Mucosa of descending colon (tissue), 3 donors: ENCODE measurements around the gene RASAL3. TPM values are rescaled to one million over a fixed set of nuclear protein-coding genes. Genes with fewer than 3 reads are reported as not detected.

ENCODE experiments used
- ATAC-seq: fragments of 200-7000 bp; cut with Tn5 transposase; one replicate; pipeline ENCODE4 v1.9.1; 2020; ENCODE audit warnings: mild to moderate bottlenecking, moderate library complexity
- DNase-seq, 3 donors: peaks; one replicate each; pipeline ENCODE4 v3.0.0-alpha.2; 2020
- H3K36me3 ChIP-seq: fragments of 200-600 bp; one replicate; pipeline ENCODE4 v1.8.0; 2021; ENCODE audit warnings: low read depth, mild to moderate bottlenecking
- H3K4me1 ChIP-seq: fragments of 200-600 bp; one replicate; pipeline ENCODE4 v1.8.0; 2021; ENCODE audit warnings: low read depth, mild to moderate bottlenecking
- H3K4me3 ChIP-seq: fragments of 200-600 bp; one replicate; pipeline ENCODE4 v1.8.0; 2021; ENCODE audit warnings: mild to moderate bottlenecking
- H3K9me3 ChIP-seq: fragments of 200-600 bp; one replicate; pipeline ENCODE4 v1.8.0; 2021; ENCODE audit warnings: mild to moderate bottlenecking
- CTCF ChIP-seq: fragments of 200-600 bp; IDR thresholded peaks from one replicate; pipeline ENCODE4 v1.8.0; 2022; ENCODE audit warnings: antibody characterized with exemption, mild to moderate bottlenecking
- intact Hi-C, 2 donors: fragments of 100-400 bp; cut with DNase I in 1 of 2; cut with micrococcal nuclease in 1 of 2; formaldehyde crosslinking; loops; one replicate each; pipeline versions ENCODE4 v1.11.0 to v1.11.1; 2022; cut with DNase I, micrococcal nuclease
- long read RNA-seq, 2 donors: library from polyadenylated mRNA; unstranded; transcript quantifications; one replicate each; pipeline ENCODE4 v2.0.0, GENCODE V29; 2019 to 2021
- total RNA-seq, 3 donors: library from RNA; stranded (reverse); fragmentation: NEBNext Ultra II Directional in 2 of 3; extraction: Animal tissue kit (Norgen Biotek cat#: 25700) in 2 of 3; gene quantifications; one replicate each; pipeline versions ENCODE4 v1.2.1 to v1.2.4, GENCODE V29; 2021 to 2023
- donor health status: DM: no; HTN: no; CAD: no; lungs with moderate emphysema.
- donor health status: DM: no; HTN: no; CAD: no.
- donor health status: DM: no; HTN: yes; CAD: no.

RASAL3 gene
- 1 to 10 TPM; 4.0 to 5.2 (median 5.1) TPM for total RNA-seq
- long read RNA-seq, donor 1, partial matches to known transcripts: 4 of 9 reads
- long read RNA-seq, donor 1, other reads (novel, unspliced or antisense): 3 of 9 reads
- long read RNA-seq, donor 2, partial matches to known transcripts: 3 of 6 reads
- long read RNA-seq, donor 2, other reads (novel, unspliced or antisense): 2 of 6 reads

- Histone ChIP-seq H3K4me3 (peak within 1 kb of the TSS; percentile 6), H3K9me3 (no peaks in the 10 kb centered on the region), H3K4me1 (no peaks in the 10 kb centered on the region), H3K36me3 (no peaks in the 10 kb centered on the region)
- intact Hi-C loops: no loop called here
- ATAC-seq (peak; percentile 79), DNase-seq (peak; percentile 40 to 85 (median 61))
- TF ChIP-seq CTCF: no peak
Observed at GRCh38 chr19:15464394-15465385, at the start of gene RASAL3. Gene RASAL3, minus strand, starts transcription at chr19:15464544. Its CDS starts 186 bp downstream, at chr19:15464358.

GRCh38 chr19:15511671-15512424 lies 47.5 kb upstream of the RASAL3 start:
- peaks cover 3% of the 10 kb centered on the region for H3K9me3 ChIP-seq
- ATAC-seq: no peak
- no peaks in the 10 kb centered on the region for H3K4me1 ChIP-seq
- no peak for TF ChIP-seq CTCF
- DNase-seq: no peak
- no peak overlapping the region for H3K4me3 ChIP-seq
- intact Hi-C loops: no loop called here
- no peaks in the 10 kb centered on the region for H3K36me3 ChIP-seq

- Histone ChIP-seq H3K9me3 (no peaks in the 10 kb centered on the region), H3K4me1 (no peaks in the 10 kb centered on the region), H3K36me3 (no peaks in the 10 kb centered on the region), H3K4me3 (no peak within 1 kb of the TSS)
- intact Hi-C loops: no loop called here
- ATAC-seq (peak; percentile 10), DNase-seq (no peak)
- no peak for TF ChIP-seq CTCF
Observed at GRCh38 chr19:15508035-15508710, 43.8 kb upstream of the RASAL3 start, which contains the start of gene CYP4F22. Gene CYP4F22, plus strand, starts transcription at chr19:15508525. Its CDS starts 16,812 bp downstream, at chr19:15525337.

GRCh38 chr19:15507068-15508034 lies 43.0 kb upstream of the RASAL3 start:
- ATAC-seq (no peak), DNase-seq (no peak)
- Histone ChIP-seq H3K4me3 (no peak overlapping the region), H3K36me3 (no peaks in the 10 kb centered on the region), H3K4me1 (no peaks in the 10 kb centered on the region), H3K9me3 (no peaks in the 10 kb centered on the region)
- intact Hi-C loops: no loop called here
- no peak for TF ChIP-seq CTCF
